ENCODE results near the gene C1orf105. TPM values are rescaled to one million over a fixed set of nuclear protein-coding genes. Genes with fewer than 3 reads are reported as not detected.

The C1orf105 gene
- total and polyA plus RNA-seq, 2 of the 8 experiments (the other 6 are each of a cell fraction or from before 2014, with no cell fraction given), result not detected

- TF ChIP-seq CHD7 (IDR thresholded peaks at IDR 0.05; ENCODE audit: insufficient replicate concordance, low read length), result no peak
- TF ChIP-seq TEAD4 (IDR thresholded peaks at IDR 0.05; ENCODE audit: low read depth, low read length), result no peak
- no peak for TF ChIP-seq GTF2F1 (IDR thresholded peaks at IDR 0.05; ENCODE audit: borderline replicate concordance, low read depth, low read length)
- TF ChIP-seq BCL11A (IDR thresholded peaks at IDR 0.05; ENCODE audit: low read depth in 2 of 2, low read length in 2 of 2), result no peak
- TF ChIP-seq CHD1 (IDR thresholded peaks at IDR 0.05; ENCODE audit: low read depth, low read length), result no peak
- TF ChIP-seq SP2 (IDR thresholded peaks at IDR 0.05; ENCODE audit: low read length), result no peak
- TF ChIP-seq SIN3A (conservative IDR thresholded peaks at IDR 0.05 in 1 of 2, IDR thresholded peaks at IDR 0.05 in 1 of 2; ENCODE audit: low read depth in 1 of 2, low read length in 2 of 2), result no peak
- TF ChIP-seq ATF2 (IDR thresholded peaks at IDR 0.05; ENCODE audit: low read length), result no peak
- TF ChIP-seq KDM1A (IDR thresholded peaks at IDR 0.05; ENCODE audit: borderline replicate concordance, low read length), result no peak
- TF ChIP-seq EZH2 (IDR thresholded peaks at IDR 0.05; ENCODE audit: low read depth, low read length, severe bottlenecking), result no peak
Observed at GRCh38 chr1:172453607-172454006, 33.1 kb downstream of the C1orf105 start (continued).
